HCT116 (cell line): Measurements from ENCODE around the gene IQCH. TPM values are rescaled to one million over a fixed set of nuclear protein-coding genes. Genes with fewer than 3 reads are reported as not detected.
A peak's percentile ranks its signal among the peaks of the same experiment; 100 is the strongest.

Source experiments
- ATAC-seq: fragments of 200-7000 bp; cut with Tn5 transposase; 2 replicates; pipeline ENCODE4 v1.9.1; 2020; ENCODE audit warnings: mild to moderate bottlenecking, moderate library complexity
- BruUV-seq: library from RNA; stranded (reverse); fragments of 400-500 nt; replicated peaks from 2 replicates; lab custom pipeline; 2021; lab: Mats Ljungman, UMichigan
- CTCF ChIA-PET: fragments of 300-600 bp; sonication (Branson Sonifier 250); formaldehyde crosslinking; loops from one replicate; lab custom pipeline; 2021; ENCODE audit warnings: antibody characterized with exemption; lab: Charles Lee
- POLR2A ChIA-PET: fragments of 300-600, 350-600 bp; sonication (Branson Sonifier 250); formaldehyde crosslinking; loops from one replicate; lab custom pipeline; 2021; ENCODE audit warnings: antibody characterized with exemption; lab: Charles Lee
- RAD21 ChIA-PET, 2 experiments: fragments of 300-600 bp; sonication (Branson Sonifier 250); formaldehyde crosslinking; loops; one replicate each; lab custom pipeline; 2023; ENCODE audit warnings: low total read pairs in 2 of 2; ENCODE audit not compliant: uncharacterized antibody in 2 of 2, unreplicated experiment in 2 of 2, low non-redundant PET in 1 of 2; lab: Charles Lee
- DNase-seq: peaks from one replicate; pipeline ENCODE4 v3.0.0-alpha.2; 2010; ENCODE audit warnings: low read depth, low spot score
- H2AFZ ChIP-seq: fragments of 200-600 bp; shearing (Covaris generic), sonication (generic); 2 replicates; pipeline ENCODE4 v1.6.1; 2017; ENCODE audit warnings: low read depth, mixed run types, mixed read lengths, antibody characterized with exemption, low read length; ENCODE audit not compliant: poor library complexity, severe bottlenecking
- H3K27ac ChIP-seq: 2 replicates; pipeline ENCODE4 v1.5.1; 2012; ENCODE audit warnings: low read depth, low read length
- H3K27me3 ChIP-seq: fragments of 200-600 bp; sonication (generic); 2 replicates; pipeline ENCODE4 v1.6.1; 2016; ENCODE audit warnings: mixed run types, low read length, mixed read lengths; ENCODE audit not compliant: insufficient read depth
- H3K36me3 ChIP-seq, 2 experiments: fragments of 200-500 bp in 1 of 2; fragments of 200-600 bp in 1 of 2; sonication (Bioruptor generic) in 1 of 2; sonication (generic) in 1 of 2; 2 replicates each; pipeline versions ENCODE4 v1.5.1 to v1.6.1; 2014 to 2016; ENCODE audit warnings: low read length in 2 of 2, inconsistent platforms in 1 of 2, mixed read lengths in 1 of 2, mixed run types in 1 of 2; ENCODE audit not compliant: insufficient read depth in 2 of 2, control insufficient read depth in 1 of 2
- H3K4me1 ChIP-seq, 2 experiments: fragments of 200-600 bp in 1 of 2; sonication (generic) in 1 of 2; 2 replicates each; pipeline versions ENCODE4 v1.5.1 to v1.6.1; 2012 to 2017; ENCODE audit warnings: low read length in 2 of 2, inconsistent platforms in 1 of 2, mild to moderate bottlenecking in 1 of 2, mixed read lengths in 1 of 2, mixed run types in 1 of 2, moderate library complexity in 1 of 2; ENCODE audit not compliant: insufficient read depth in 2 of 2, control insufficient read depth in 1 of 2
- H3K4me2 ChIP-seq: fragments of 200-600 bp; sonication (generic); 2 replicates; pipeline ENCODE4 v1.6.1; 2017; ENCODE audit warnings: mixed run types, low read length, mixed read lengths
- H3K4me3 ChIP-seq, 2 experiments: fragments of 200-600 bp in 1 of 2; sonication (generic) in 1 of 2; replicated peaks in 1 of 2; 2 replicates each; pipeline ENCODE4 v1.5.1; 2011 to 2016; ENCODE audit warnings: low read length in 2 of 2, control low read depth in 1 of 2, low read depth in 1 of 2, mild to moderate bottlenecking in 1 of 2, mixed read lengths in 1 of 2, mixed run types in 1 of 2
- H3K79me2 ChIP-seq: fragments of 200-600 bp; sonication (generic); 2 replicates; pipeline ENCODE4 v1.6.1; 2017; ENCODE audit warnings: mild to moderate bottlenecking, mixed run types, low read length, moderate library complexity, mixed read lengths; ENCODE audit not compliant: insufficient read depth
- H3K9ac ChIP-seq: fragments of 200-600 bp; sonication (generic); 2 replicates; pipeline ENCODE4 v1.6.1; 2016; ENCODE audit warnings: low read length, mixed read lengths
- H3K9me2 ChIP-seq: fragments of 200-600 bp; sonication (generic), shearing (Covaris generic); 2 replicates; pipeline ENCODE4 v1.6.1; 2017; ENCODE audit warnings: mixed run types, mild to moderate bottlenecking, moderate library complexity; ENCODE audit not compliant: insufficient read depth
- H3K9me3 ChIP-seq, 2 experiments: fragments of 200-500 bp in 1 of 2; fragments of 200-600 bp in 1 of 2; sonication (Bioruptor generic) in 1 of 2; sonication (generic) in 1 of 2; 2 replicates each; pipeline ENCODE4 v1.6.1; 2014 to 2017; ENCODE audit warnings: low read length in 2 of 2, mixed read lengths in 2 of 2, inconsistent platforms in 1 of 2, low read depth in 1 of 2, mild to moderate bottlenecking in 1 of 2, mixed run types in 1 of 2, moderate library complexity in 1 of 2; ENCODE audit not compliant: control insufficient read depth in 1 of 2, insufficient read depth in 1 of 2
- H4K20me1 ChIP-seq: fragments of 200-600 bp; sonication (generic), shearing (Covaris generic); 2 replicates; pipeline ENCODE4 v1.6.1; 2017; ENCODE audit warnings: mixed run types, mild to moderate bottlenecking, moderate library complexity; ENCODE audit not compliant: insufficient read depth
- ATF3 ChIP-seq: IDR thresholded peaks from 2 replicates; pipeline ENCODE4 v1.6.1; 2012
- CBX3 ChIP-seq: IDR thresholded peaks from 2 replicates; pipeline ENCODE4 v1.6.1; 2012; ENCODE audit warnings: low read depth
- CEBPB ChIP-seq: IDR thresholded peaks from 2 replicates; pipeline ENCODE4 v1.6.1; 2012; ENCODE audit warnings: low read depth
- CTCF ChIP-seq, 3 experiments: fragments of 200-600 bp in 1 of 3; sonication (generic) in 1 of 3; IDR thresholded peaks in 2 of 3; conservative IDR thresholded peaks in 1 of 3; 2 replicates each; pipeline ENCODE4 v1.5.1; 2012 to 2017; ENCODE audit warnings: low read depth in 2 of 3, low read length in 2 of 3, antibody characterized with exemption in 1 of 3, borderline replicate concordance in 1 of 3, control low read depth in 1 of 3, mild to moderate bottlenecking in 1 of 3, mixed read lengths in 1 of 3, mixed run types in 1 of 3, moderate library complexity in 1 of 3; ENCODE audit not compliant: insufficient read depth in 1 of 3
- EGR1 ChIP-seq: IDR thresholded peaks from 2 replicates; pipeline ENCODE4 v1.6.1; 2012; ENCODE audit warnings: low read depth
- EZH2phosphoT487 ChIP-seq: fragments of 200-600 bp; IDR thresholded peaks from 2 replicates; pipeline ENCODE4 v1.6.1; 2018; ENCODE audit warnings: antibody characterized with exemption, borderline replicate concordance
- JUND ChIP-seq: IDR thresholded peaks from 2 replicates; pipeline ENCODE4 v1.6.1; 2012
- MAX ChIP-seq: IDR thresholded peaks from 2 replicates; pipeline ENCODE4 v1.6.1; 2012
- POLR2A ChIP-seq: IDR thresholded peaks from 2 replicates; pipeline ENCODE4 v1.7.0; 2011; ENCODE audit warnings: borderline replicate concordance; ENCODE audit not compliant: insufficient read depth, insufficient read length; ENCODE audit errors: extremely low read depth
- REST ChIP-seq: IDR thresholded peaks from 2 replicates; pipeline ENCODE4 v1.6.1; 2012; ENCODE audit warnings: low read depth
- SIN3A ChIP-seq: IDR thresholded peaks from 2 replicates; pipeline ENCODE4 v1.6.1; 2012; ENCODE audit warnings: low read depth
- SRF ChIP-seq: IDR thresholded peaks from 2 replicates; pipeline ENCODE4 v1.6.1; 2012; ENCODE audit warnings: low read depth
- ZFX ChIP-seq: fragments of 450-650 bp; IDR thresholded peaks from 2 replicates; pipeline ENCODE4 v1.6.1; 2017
- intact Hi-C: fragments of 100-400 bp; cut with micrococcal nuclease; formaldehyde crosslinking; loops from 2 replicates; pipeline ENCODE4 v1.10.0; 2022
- total RNA-seq: library from RNA; stranded (reverse); gene quantifications from one replicate; pipeline ENCODE4 v1.2.1, GENCODE V29; 2021; ENCODE audit not compliant: unreplicated experiment

IQCH gene
- total RNA-seq, 1 experiment from 2014 or later, result 4.6 TPM

- intact Hi-C loops, result no loop called here
- DNase-seq, result no peak
- RAD21 ChIA-PET, result no interaction called here
- H3K9me2 ChIP-seq, result no peaks in the 10 kb centered on the region
- no peak for TF ChIP-seq JUND
- no peak for TF ChIP-seq SIN3A
- no peak for TF ChIP-seq MAX
- no peak for TF ChIP-seq POLR2A
- TF ChIP-seq EGR1, result no peak
- TF ChIP-seq ZFX, result no peak
- TF ChIP-seq CBX3, result no peak
- no peak for TF ChIP-seq EZH2phosphoT487
- no peak for TF ChIP-seq ATF3
- TF ChIP-seq, all 23 proteins: peak for 0
- no peaks in the 10 kb centered on the region for H3K9me3 ChIP-seq
- no peaks in the 10 kb centered on the region for H4K20me1 ChIP-seq
- no peak overlapping the region for H3K9ac ChIP-seq
- H3K36me3 ChIP-seq, result peaks cover 5 to 33% of the 10 kb centered on the region in 2 experiments; a peak in 2 of 4 replicates
- H3K79me2 ChIP-seq, result peaks cover 26% of the 10 kb centered on the region
- no peak for ATAC-seq
- H2AFZ ChIP-seq, result no peak overlapping the region
- CTCF ChIA-PET, result no interaction called here
- H3K4me2 ChIP-seq, result no peak overlapping the region
- no peak overlapping the region for H3K27ac ChIP-seq
- no peaks in the 10 kb centered on the region for H3K27me3 ChIP-seq
- POLR2A ChIA-PET, result no interaction called here
- BruUV-seq, result no TSS peak
- H3K4me1 ChIP-seq, result no peaks in the 10 kb centered on the region
- no peak overlapping the region for H3K4me3 ChIP-seq
These were observed 22.0 kb upstream of the IQCH start for GRCh38 chr15:67232591-67232990.

- peaks cover 10% of the 10 kb centered on the region; the same call in 1 of the 2 replicates for H4K20me1 ChIP-seq
- peaks cover 3 to 10% of the 10 kb centered on the region in 2 experiments; a peak in 3 of 4 replicates for H3K4me1 ChIP-seq
- no peak overlapping the region for H2AFZ ChIP-seq
- ChIA-PET RAD21 (interaction anchor here (1.3 kb wide), 2 partner anchors 64 to 294 kb away, joined by 3 to 4 read pairs; no protein-coding TSS in a partner anchor), CTCF (interaction anchor here (0.7 to 2.0 kb wide), 7 partner anchors 10 to 116 kb away, joined by 3 to 6 read pairs (median 3); partner anchors contain the start of genes AAGAB and IQCH), POLR2A (no interaction called here)
- H3K4me3 ChIP-seq, result no peak overlapping the region
- H3K79me2 ChIP-seq, result peaks cover 86% of the 10 kb centered on the region
- no TSS peak for BruUV-seq
- H3K27ac ChIP-seq, result no peak overlapping the region
- no peaks in the 10 kb centered on the region for H3K36me3 ChIP-seq
- H3K9me2 ChIP-seq, result no peaks in the 10 kb centered on the region
- H3K4me2 ChIP-seq, result peak overlapping the region; percentile 30; the same call in 1 of the 2 replicates
- no peaks in the 10 kb centered on the region for H3K27me3 ChIP-seq
- H3K9me3 ChIP-seq, result no peaks in the 10 kb centered on the region
- peak; percentile 89 for ATAC-seq
- intact Hi-C loops, result loop anchor here (10.0 kb wide), 1 partner anchor 594 kb away; no protein-coding TSS in a partner anchor
- peak; percentile 21 for DNase-seq
- no peak overlapping the region for H3K9ac ChIP-seq
- TF ChIP-seq MAX, result no peak
- no peak for TF ChIP-seq POLR2A
- no peak for TF ChIP-seq SIN3A
- TF ChIP-seq REST, result no peak
- TF ChIP-seq SRF, result no peak
- TF ChIP-seq CTCF (IDR thresholded peaks at IDR 0.05 in 2 of 3, conservative IDR thresholded peaks at IDR 0.05 in 1 of 3; ENCODE audit: borderline replicate concordance in 1 of 3, insufficient read depth in 1 of 3, low read depth in 2 of 3, low read length in 2 of 3), result peak; percentile 41 to 72 (median 46); a peak in 5 of 6 replicates
- no peak for TF ChIP-seq CEBPB
- no peak for TF ChIP-seq ZFX
These were observed 14.1 kb upstream of the IQCH start for GRCh38 chr15:67240235-67241131.
